Adrenal gland (tissue), 12 donors: ENCODE data around the gene PIK3C2G. TPM values are rescaled to one million over a fixed set of nuclear protein-coding genes. Genes with fewer than 3 reads are reported as not detected.
"Not testable (repeated sequence)": the region's sequence is repeated elsewhere in the genome, so short reads cannot be mapped to it uniquely, and the experiment has no call there.

Experiments used
- DNase-seq, 7 donors: peaks; one replicate each; pipeline ENCODE4 v3.0.0-alpha.2; 2019 to 2020
- H3K27ac ChIP-seq, 5 donors: fragments of 200-600 bp; sonication (generic) in 4 of 5; 1 replicate in 3 of 5; 2 replicates in 2 of 5; pipeline versions ENCODE4 v1.5.1 to v1.8.0; 2016 to 2020; ENCODE audit warnings: mild to moderate bottlenecking in 1 of 5
- H3K27me3 ChIP-seq: fragments of 200-600 bp; 2 replicates; pipeline ENCODE4 v1.8.0; 2021
- H3K36me3 ChIP-seq, 2 donors: fragments of 200-600 bp; replicated peaks in 1 of 2; 1 replicate in 1 of 2; 2 replicates in 1 of 2; pipeline versions ENCODE4 v1.5.1 to v1.8.0; 2018 to 2022
- H3K4me1 ChIP-seq, 2 donors: fragments of 200-600 bp; replicated peaks in 1 of 2; 1 replicate in 1 of 2; 2 replicates in 1 of 2; pipeline versions ENCODE4 v1.5.1 to v1.8.0; 2018 to 2021
- H3K4me3 ChIP-seq, 4 donors: fragments of 200-600 bp; sonication (generic) in 3 of 4; one replicate each; pipeline ENCODE4 v1.5.1; 2016 to 2018
- H3K9me3 ChIP-seq, 3 donors: fragments of 200-600 bp; sonication (generic) in 1 of 3; replicated peaks in 1 of 3; 1 replicate in 2 of 3; 2 replicates in 1 of 3; pipeline versions ENCODE4 v1.5.1 to v1.8.0; 2016 to 2021
- CTCF ChIP-seq, 6 experiments: fragments of 450-650 bp in 4 of 6; fragments of 200-600 bp in 2 of 6; sonication (generic) in 1 of 6; IDR thresholded peaks; 1 replicate in 5 of 6; 2 replicates in 1 of 6; pipeline versions ENCODE4 v1.5.1 to v1.8.0; 2016 to 2021; ENCODE audit warnings: antibody characterized with exemption in 6 of 6, mild to moderate bottlenecking in 2 of 6, moderate library complexity in 1 of 6
- POLR2A ChIP-seq, 2 donors: fragments of 450-650 bp; IDR thresholded peaks; one replicate each; pipeline ENCODE4 v1.6.1; 2017; ENCODE audit warnings: antibody characterized with exemption in 2 of 2, mild to moderate bottlenecking in 2 of 2, moderate library complexity in 1 of 2
- WGBS, 4 donors: extraction: QIAGEN DNeasy Blood & Tissue Kit in 2 of 4; methylation state at CpG; one replicate each; pipeline versions ENCODE4 v1.1.5 to v1.1.7; 2013 to 2017; 5-methylcytosine and 5-hydroxymethylcytosine counted together
- intact Hi-C, 2 donors: fragments of 100-400 bp; cut with DNase I; formaldehyde crosslinking; loops; one replicate each; pipeline versions ENCODE4 v1.14.1 to v1.15.0; 2022 to 2023
- polyA plus RNA-seq, 3 donors: library from polyadenylated mRNA; stranded (reverse); fragments of 200-250 nt in 2 of 3; fragments of 350-450 nt in 1 of 3; fragmentation: Illumina TruSeq in 1 of 3; extraction: RNeasy Lipid Tissue Mini Kit (QIAGEN cat#74804) in 1 of 3; gene quantifications; one replicate each; pipeline ENCODE4 v1.2.3, GENCODE V29; 2013 to 2014
- total RNA-seq, 9 donors: library from RNA; depleted of rRNA in 4 of 9; stranded (reverse); fragments of >200 nt in 4 of 9; fragments of 120-200 nt in 1 of 9; fragmentation: NEBNext Ultra II Directional in 1 of 9; extraction: Animal tissue kit (Norgen Biotek cat#: 25700) in 1 of 9; gene quantifications; one replicate each; pipeline versions ENCODE4 v1.1.0 to v1.2.4, GENCODE V29; 2013 to 2023
- donor health status: healthy with polysubstance abuse.
- donor health status: Bipolar disorder and iron deficiency.
- donor health status: DM: yes; HTN: yes; CAD: no.
- donor health status: DM: no; HTN: no; CAD: no.
- donor health status: DM: no; HTN: no; CAD: no.
- donor health status: DM: yes; HTN: yes; CAD: no.

PIK3C2G gene
- total and polyA plus RNA-seq, 12 donors, result 0.11 to 1.3 (median 0.54) TPM

- H3K27me3 ChIP-seq, result no peaks in the 10 kb centered on the region
- no peak for TF ChIP-seq POLR2A (IDR thresholded peaks at IDR 0.05)
- no peak for TF ChIP-seq CTCF (IDR thresholded peaks at IDR 0.05)
- H3K9me3 ChIP-seq, result no peaks in the 10 kb centered on the region
- H3K4me3 ChIP-seq, result no peak overlapping the region
- no peak overlapping the region for H3K27ac ChIP-seq
- no peaks in the 10 kb centered on the region for H3K36me3 ChIP-seq
- peaks cover 4 to 6% of the 10 kb centered on the region in 2 donors for H3K4me1 ChIP-seq
- DNase-seq, result no peak
- intact Hi-C loops, result no loop called here
These were observed 18.1 kb upstream of the PIK3C2G start for GRCh38 chr12:18243238-18243637.

GRCh38 chr12:18246066-18246465, 15.3 kb upstream of the PIK3C2G start:
- Histone ChIP-seq H3K4me3 (no peak overlapping the region), H3K9me3 (no peaks in the 10 kb centered on the region), H3K27me3 (no peaks in the 10 kb centered on the region), H3K36me3 (no peaks in the 10 kb centered on the region), H3K27ac (no peak overlapping the region), H3K4me1 (peaks cover 0 to 6% of the 10 kb centered on the region in 2 donors)
- DNase-seq, result no peak
- WGBS, 4 donors, result 65 to 95% (median 84%) methylated on average over 1 of the region's 1 CpG
- TF ChIP-seq CTCF (IDR thresholded peaks at IDR 0.05), result no peak
- TF ChIP-seq POLR2A (IDR thresholded peaks at IDR 0.05), result no peak
- intact Hi-C loops, result no loop called here

- H3K27me3 ChIP-seq, result no peaks in the 10 kb centered on the region
- H3K4me1 ChIP-seq, result no peaks in the 10 kb centered on the region
- no peaks in the 10 kb centered on the region for H3K9me3 ChIP-seq
- TF ChIP-seq CTCF (IDR thresholded peaks at IDR 0.05) (peak; percentile 56 to 80 (median 71)), POLR2A (IDR thresholded peaks at IDR 0.05) (no peak)
- no peak overlapping the region for H3K27ac ChIP-seq
- no peak overlapping the region for H3K4me3 ChIP-seq
- intact Hi-C loops, result loop anchor here (5.0 kb wide), 2 partner anchors 67 to 72 kb away; no protein-coding TSS in a partner anchor
- no peaks in the 10 kb centered on the region for H3K36me3 ChIP-seq
- 19 to 25% (median 20%) methylated on average over 6 of the region's 6 CpGs for WGBS, 4 donors
- DNase-seq, result peak in 5 of 7 donors; percentile 22 to 52 (median 38)
These were observed 10.9 kb upstream of the PIK3C2G start for GRCh38 chr12:18250313-18250916.

- Histone ChIP-seq H3K9me3 (no peaks in the 10 kb centered on the region), H3K4me3 (no peak overlapping the region), H3K27ac (no peak overlapping the region), H3K27me3 (no peaks in the 10 kb centered on the region), H3K4me1 (no peaks in the 10 kb centered on the region), H3K36me3 (no peaks in the 10 kb centered on the region)
- TF ChIP-seq CTCF (IDR thresholded peaks at IDR 0.05) (no peak), POLR2A (IDR thresholded peaks at IDR 0.05) (no peak)
- intact Hi-C loops, result loop anchor here (5.0 kb wide), 2 partner anchors 63 to 68 kb away; no protein-coding TSS in a partner anchor
- WGBS, 4 donors, result 81 to 88% (median 86%) methylated on average over 1 of the region's 1 CpG
- DNase-seq, result no peak
These were observed 7.2 kb upstream of the PIK3C2G start for GRCh38 chr12:18254081-18254480.

- H3K9me3 ChIP-seq, H3K27me3 ChIP-seq, H3K27ac ChIP-seq, intact Hi-C loops, H3K36me3 ChIP-seq, DNase-seq, H3K4me1 ChIP-seq, H3K4me3 ChIP-seq: not testable (repeated sequence)
- WGBS, 4 donors, result 83 to 96% (median 95%) methylated on average over 6 of the region's 6 CpGs
These were observed 6.3 kb upstream of the PIK3C2G start for GRCh38 chr12:18255004-18255403.
